ENCODE results near the gene BMP2K. TPM values are rescaled to one million over a fixed set of nuclear protein-coding genes. Genes with fewer than 3 reads are reported as not detected.

Gene BMP2K
- total and polyA plus RNA-seq, 2 of the 8 experiments (the other 6 are each of a cell fraction or from before 2014, with no cell fraction given), result 15.6 to 24.1 TPM

- TF ChIP-seq TBP (IDR thresholded peaks at IDR 0.05; ENCODE audit: low read depth, low read length), result peak; percentile 43; the same call in 1 of the 2 replicates
- no peak for TF ChIP-seq NANOG (IDR thresholded peaks at IDR 0.05; ENCODE audit: insufficient read depth, low read depth, low read length, poor library complexity, severe bottlenecking)
- TF ChIP-seq CHD2 (IDR thresholded peaks at IDR 0.05; ENCODE audit: low read length), result no peak
- TF ChIP-seq SIX5 (IDR thresholded peaks at IDR 0.05; ENCODE audit: low read depth, low read length), result no peak
- no peak for TF ChIP-seq EZH2 (IDR thresholded peaks at IDR 0.05; ENCODE audit: low read depth, low read length, severe bottlenecking)
- no peak for TF ChIP-seq RFX5 (IDR thresholded peaks at IDR 0.05; ENCODE audit: borderline replicate concordance, low read depth, low read length)
- TF ChIP-seq SIN3A (conservative IDR thresholded peaks at IDR 0.05 in 1 of 2, IDR thresholded peaks at IDR 0.05 in 1 of 2; ENCODE audit: low read depth in 1 of 2, low read length in 2 of 2), result peak in 1 of 2 experiments; percentile 83; a peak in 2 of 4 replicates
- TF ChIP-seq USF2 (IDR thresholded peaks at IDR 0.05; ENCODE audit: low read length), result no peak
- TF ChIP-seq CTBP2 (IDR thresholded peaks at IDR 0.05; ENCODE audit: borderline replicate concordance, insufficient read depth, insufficient read length, low read length), result no peak
- TF ChIP-seq TCF12 (IDR thresholded peaks at IDR 0.05; ENCODE audit: low read depth, low read length), result no peak
- TF ChIP-seq TEAD4 (IDR thresholded peaks at IDR 0.05; ENCODE audit: low read depth, low read length), result no peak
- TF ChIP-seq CBX8 (IDR thresholded peaks at IDR 0.05; ENCODE audit: borderline replicate concordance, low read depth, low read length), result no peak
- TF ChIP-seq SRF (IDR thresholded peaks at IDR 0.05; ENCODE audit: low read depth, low read length), result no peak
- TF ChIP-seq BRCA1 (IDR thresholded peaks at IDR 0.05; ENCODE audit: low read depth, low read length), result no peak
- no peak for TF ChIP-seq SIRT6 (IDR thresholded peaks at IDR 0.05; ENCODE audit: low read length)
- TF ChIP-seq CREB1 (IDR thresholded peaks at IDR 0.05), result peak; percentile 89
- TF ChIP-seq CTCF (IDR thresholded peaks at IDR 0.05; ENCODE audit: control extremely low read depth in 1 of 3, insufficient read depth in 1 of 3, low read depth in 1 of 3, low read length in 3 of 3), result peak in 1 of 3 experiments; percentile 0; a peak in 1 of 4 replicates
- peak; percentile 43; the same call in 1 of the 2 replicates for TF ChIP-seq ATF3 (IDR thresholded peaks at IDR 0.05; ENCODE audit: insufficient read depth, low read depth, low read length)
- TF ChIP-seq RAD21 (IDR thresholded peaks at IDR 0.05 in 1 of 2, conservative IDR thresholded peaks at IDR 0.05 in 1 of 2; ENCODE audit: low read depth in 2 of 2, low read length in 2 of 2), result no peak; a peak in 1 of 4 replicates
Measured at GRCh38 chr4:78938868-78939666, 162.9 kb downstream of the BMP2K start, which contains the start of gene PAQR3 (continued).
